RCC 7860 (cell line): ENCODE measurements around the gene PEPD.
A peak's percentile ranks its signal among the peaks of the same experiment; 100 is the strongest.

Source experiments
- DNase-seq: peaks from one replicate; pipeline ENCODE4 v3.0.0-alpha.2; 2015; ENCODE audit warnings: low spot score
- FAIRE-seq: peaks from 2 replicates; lab custom pipeline; 2012; peaks lifted over from hg19 to GRCh38; lab: Jason Lieb, UNC

The PEPD gene

GRCh38 chr19:33373453-33374235 is 147.9 kb downstream of the PEPD start, which contains the start of gene CEBPG:
TSS of gene CEBPG (plus strand) at chr19:33373709. CDS start at chr19:33379240, 5,531 bp downstream.
- no peak for FAIRE-seq

GRCh38 chr19:33370783-33371182 is 150.8 kb downstream of the PEPD start:
- FAIRE-seq = no peak
- no peak for DNase-seq

More at GRCh38 chr19:33373453-33374235, 147.9 kb downstream of the PEPD start, which contains the start of gene CEBPG:
- DNase-seq = peak; percentile 62

GRCh38 chr19:33368074-33368864 is 153.3 kb downstream of the PEPD start:
- DNase-seq (peak; percentile 58), FAIRE-seq (no peak)

GRCh38 chr19:33366897-33367296 is 154.7 kb downstream of the PEPD start:
- FAIRE-seq (no peak), DNase-seq (no peak)

GRCh38 chr19:33366127-33366526 is 155.5 kb downstream of the PEPD start:
- DNase-seq (no peak), FAIRE-seq (no peak)

- FAIRE-seq (no peak), DNase-seq (no peak)
Observed at GRCh38 chr19:33365691-33366090, 155.9 kb downstream of the PEPD start.

- DNase-seq = no peak
- FAIRE-seq = no peak
Observed at GRCh38 chr19:33363476-33363875, 158.1 kb downstream of the PEPD start.

- no peak for FAIRE-seq
- DNase-seq = no peak
Observed at GRCh38 chr19:33362508-33363228, 158.9 kb downstream of the PEPD start.

GRCh38 chr19:33359581-33359980 is 162.0 kb downstream of the PEPD start:
- FAIRE-seq = no peak
- no peak for DNase-seq

GRCh38 chr19:33358408-33358807 is 163.2 kb downstream of the PEPD start:
- FAIRE-seq = no peak

GRCh38 chr19:33357556-33357955 is 164.0 kb downstream of the PEPD start:
- DNase-seq (no peak), FAIRE-seq (no peak)

More at GRCh38 chr19:33358408-33358807, 163.2 kb downstream of the PEPD start:
- DNase-seq = no peak

GRCh38 chr19:33355535-33355934 is 166.1 kb downstream of the PEPD start:
- no peak for FAIRE-seq
- DNase-seq = no peak

GRCh38 chr19:33350538-33351309 is 170.9 kb downstream of the PEPD start:
- FAIRE-seq = no peak
- no peak for DNase-seq

GRCh38 chr19:33349319-33350289 is 172.0 kb downstream of the PEPD start:
- FAIRE-seq = no peak
- DNase-seq = no peak

- FAIRE-seq = no peak
- DNase-seq = no peak
Observed at GRCh38 chr19:33348301-33349010, 173.1 kb downstream of the PEPD start.

- no peak for FAIRE-seq
Observed at GRCh38 chr19:33347300-33347699, 174.3 kb downstream of the PEPD start.

GRCh38 chr19:33346665-33347064 is 174.9 kb downstream of the PEPD start:
- FAIRE-seq = no peak
- no peak for DNase-seq

More at GRCh38 chr19:33347300-33347699, 174.3 kb downstream of the PEPD start:
- no peak for DNase-seq

GRCh38 chr19:33345163-33345562 is 176.4 kb downstream of the PEPD start:
- FAIRE-seq (no peak), DNase-seq (no peak)

- FAIRE-seq (no peak), DNase-seq (no peak)
Observed at GRCh38 chr19:33344573-33344925, 177.0 kb downstream of the PEPD start.
